HG03469 (cell line): Measurements from ENCODE around the gene SLC46A1.
A peak's percentile ranks its signal among the peaks of the same experiment; 100 is the strongest.

Experiments
- ATAC-seq: cut with Tn5 transposase; IDR thresholded peaks from one replicate; pipeline ENCODE4 v1.9.1; 2021; ENCODE audit warnings: mild to moderate bottlenecking, moderate library complexity, moderate number of reproducible peaks; ENCODE audit not compliant: unreplicated experiment

SLC46A1 gene

GRCh38 chr17:28363186-28363585 lies 42.8 kb downstream of the SLC46A1 start:
- ATAC-seq, result no peak

GRCh38 chr17:28357901-28358197 lies 48.2 kb downstream of the SLC46A1 start:
- no peak for ATAC-seq

GRCh38 chr17:28357061-28357900 lies 48.7 kb downstream of the SLC46A1 start, which contains the start of gene POLDIP2:
POLDIP2 (minus strand) TSS chr17:28357527; CDS start chr17:28357448, 79 bp downstream.
- ATAC-seq, result peak; percentile 74

- no peak for ATAC-seq
These were observed 55.7 kb downstream of the SLC46A1 start for GRCh38 chr17:28350271-28350670.

- no peak for ATAC-seq
These were observed 57.0 kb downstream of the SLC46A1 start for GRCh38 chr17:28348979-28349378.

- ATAC-seq, result no peak
These were observed 58.6 kb downstream of the SLC46A1 start for GRCh38 chr17:28347261-28347891.

- ATAC-seq, result no peak
These were observed 59.2 kb downstream of the SLC46A1 start for GRCh38 chr17:28346746-28347246.

- ATAC-seq, result no peak
These were observed 59.8 kb downstream of the SLC46A1 start for GRCh38 chr17:28346199-28346580.

GRCh38 chr17:28345419-28346198 lies 60.4 kb downstream of the SLC46A1 start:
- no peak for ATAC-seq
